ENCODE data around the gene NUDT15.

DNA sequence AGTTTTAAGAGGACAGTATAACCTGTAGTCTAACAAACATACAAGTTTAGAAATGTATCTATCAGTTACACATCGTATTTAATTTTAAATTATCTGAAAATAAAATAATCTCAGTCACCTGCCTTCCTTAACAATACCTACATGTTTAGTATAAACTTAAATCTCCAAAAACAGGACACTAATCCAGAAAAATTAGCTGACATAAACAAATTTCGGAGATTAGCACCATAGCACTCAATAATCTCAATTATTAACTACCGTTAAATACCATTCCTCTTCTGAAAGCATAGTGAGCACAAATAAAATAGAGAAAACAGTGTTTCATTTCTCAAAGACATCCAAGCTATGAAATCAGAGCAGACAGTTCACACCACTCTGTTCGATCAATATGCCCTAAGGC is 44.2 kb downstream of the NUDT15 start:
- TF ChIP-seq CTCF (conservative IDR thresholded peaks at IDR 0.05) (no peak), ZFX (IDR thresholded peaks at IDR 0.05) (no peak)

Measured in C4-2B (cell line).